ENCODE data around the gene TTC34.
"Not testable (repeated sequence)": the region's sequence is repeated elsewhere in the genome, so short reads cannot be mapped to it uniquely, and the experiment has no call there.

Gene TTC34

DNA sequence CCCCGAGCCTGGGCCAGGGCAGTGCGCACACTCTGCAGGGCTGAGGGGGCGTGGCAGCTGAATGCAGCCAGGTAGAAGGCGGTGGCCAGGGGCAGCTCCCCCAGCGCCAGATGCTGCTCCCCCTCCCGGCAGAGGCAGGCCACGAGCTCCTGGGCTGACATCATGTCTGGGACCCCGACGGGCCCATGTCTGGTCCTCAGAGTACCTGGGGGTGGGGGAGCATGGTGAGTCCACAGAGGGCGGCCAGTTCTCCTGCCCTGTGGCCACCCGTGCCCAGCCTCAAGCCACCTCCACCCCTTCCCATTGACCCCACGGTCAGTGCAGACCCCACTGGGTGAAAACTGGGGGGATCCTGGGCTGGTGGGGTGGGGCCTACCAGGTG lies 838 bp downstream of the TTC34 start:
- H3K27me3 Mint-ChIP-seq (ENCODE audit: low read depth): no peaks in the 10 kb centered on the region

DNA sequence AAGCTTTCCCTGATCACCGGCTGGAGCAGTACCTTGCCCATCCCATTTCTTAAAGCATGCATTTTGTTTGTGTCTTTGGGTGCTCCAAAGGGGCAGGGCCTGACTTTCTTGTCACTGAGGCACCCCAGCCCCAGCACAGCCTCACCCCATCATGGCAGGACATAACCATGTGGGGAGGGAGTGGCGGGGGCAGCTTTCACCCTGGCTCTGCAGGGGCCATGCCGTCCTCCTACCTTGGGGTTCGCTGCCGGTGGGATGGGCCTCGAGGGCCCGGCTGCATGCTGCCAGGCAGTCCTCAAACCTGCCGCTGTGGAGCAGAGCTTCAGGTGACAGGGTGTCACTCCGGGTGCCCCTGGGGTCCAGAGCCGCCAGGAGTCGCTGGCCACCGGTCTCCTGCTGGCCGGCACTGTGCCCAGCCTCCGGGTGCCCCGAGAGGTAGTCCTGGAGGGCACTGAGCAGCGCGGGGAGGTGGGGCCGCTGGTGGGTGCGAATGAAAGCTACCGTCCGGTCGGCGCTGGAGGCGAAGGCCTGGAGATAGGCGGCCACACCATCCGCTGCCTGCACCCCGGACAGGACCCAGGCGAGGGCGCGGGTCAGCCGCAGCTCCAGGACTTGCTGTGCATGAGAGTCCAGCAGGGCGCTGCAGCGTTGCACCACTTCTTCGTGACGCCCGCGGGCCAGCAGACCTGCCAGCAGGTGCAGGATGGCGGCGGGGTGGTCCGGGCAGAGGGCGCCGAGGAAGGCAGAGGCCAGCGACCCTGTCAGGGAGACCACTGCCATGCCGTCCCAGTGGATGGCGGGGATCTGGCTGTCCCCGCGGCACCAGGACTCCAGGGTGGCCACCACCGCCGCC lies 1.5 kb downstream of the TTC34 start:
- no peaks in the 10 kb centered on the region for H3K4me1 Mint-ChIP-seq (ENCODE audit: low read depth)
- H3K27me3 Mint-ChIP-seq (ENCODE audit: low read depth): no peaks in the 10 kb centered on the region
- no peaks in the 10 kb centered on the region for H3K36me3 Mint-ChIP-seq (ENCODE audit: low read depth)
- H3K9me3 Mint-ChIP-seq: peaks cover 10% of the 10 kb centered on the region
- H3K27ac Mint-ChIP-seq: no peak overlapping the region
- no peak overlapping the region for H3K4me3 Mint-ChIP-seq

More for the DNA sequence above, 838 bp downstream of the TTC34 start:
- Mint-ChIP-seq H3K4me1 (ENCODE audit: low read depth) (no peaks in the 10 kb centered on the region), H3K27ac (no peak overlapping the region), H3K4me3 (no peak overlapping the region), H3K36me3 (ENCODE audit: low read depth) (no peaks in the 10 kb centered on the region), H3K9me3 (peaks cover 5% of the 10 kb centered on the region)

DNA sequence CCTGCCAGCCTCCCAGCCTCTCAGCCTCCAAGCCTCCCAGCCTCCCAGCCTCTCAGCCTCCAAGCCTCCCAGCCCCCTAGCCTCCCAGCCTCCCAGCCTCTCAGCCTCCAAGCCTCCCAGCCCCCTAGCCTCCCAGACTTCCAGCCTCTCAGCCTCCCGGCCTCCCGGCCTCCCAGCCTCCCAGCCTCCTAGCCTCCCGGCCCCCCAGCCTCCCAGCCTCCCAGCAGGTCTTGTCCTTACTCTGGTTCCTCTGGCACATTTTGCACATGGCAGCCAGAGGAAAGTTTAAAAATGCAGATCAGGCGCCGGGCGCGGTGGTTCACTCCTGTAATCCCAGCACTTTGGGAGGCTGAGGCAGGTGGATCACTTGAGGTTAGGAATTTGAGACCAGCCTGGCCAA lies 2.5 kb downstream of the TTC34 start:
- peaks cover 14% of the 10 kb centered on the region for H3K9me3 Mint-ChIP-seq
- not testable (repeated sequence) for H3K36me3 Mint-ChIP-seq (ENCODE audit: low read depth)

DNA sequence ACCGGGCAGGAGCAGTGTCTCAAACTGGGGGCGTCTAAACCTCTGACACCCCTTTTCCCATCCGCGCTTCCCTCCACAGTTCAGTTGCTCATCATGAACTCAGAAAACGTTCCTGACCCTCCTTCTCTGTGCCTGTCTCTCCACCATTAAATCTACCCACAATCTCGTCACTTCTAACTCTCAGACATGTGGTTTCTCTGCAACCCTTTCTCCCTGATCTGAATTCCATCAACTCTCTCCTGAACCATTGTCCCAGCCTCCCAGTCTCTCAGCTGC lies 3.8 kb downstream of the TTC34 start:
- H3K36me3 Mint-ChIP-seq (ENCODE audit: low read depth): no peaks in the 10 kb centered on the region
- peaks cover 2% of the 10 kb centered on the region for H3K27me3 Mint-ChIP-seq (ENCODE audit: low read depth)
- peaks cover 27% of the 10 kb centered on the region for H3K9me3 Mint-ChIP-seq
- H3K4me1 Mint-ChIP-seq (ENCODE audit: low read depth): no peaks in the 10 kb centered on the region
- no peak overlapping the region for H3K4me3 Mint-ChIP-seq
- H3K27ac Mint-ChIP-seq: no peak overlapping the region

More for the DNA sequence above, 2.5 kb downstream of the TTC34 start:
- not testable (repeated sequence) for H3K4me3 Mint-ChIP-seq; H3K27me3 Mint-ChIP-seq (ENCODE audit: low read depth); H3K27ac Mint-ChIP-seq; H3K4me1 Mint-ChIP-seq (ENCODE audit: low read depth)

DNA sequence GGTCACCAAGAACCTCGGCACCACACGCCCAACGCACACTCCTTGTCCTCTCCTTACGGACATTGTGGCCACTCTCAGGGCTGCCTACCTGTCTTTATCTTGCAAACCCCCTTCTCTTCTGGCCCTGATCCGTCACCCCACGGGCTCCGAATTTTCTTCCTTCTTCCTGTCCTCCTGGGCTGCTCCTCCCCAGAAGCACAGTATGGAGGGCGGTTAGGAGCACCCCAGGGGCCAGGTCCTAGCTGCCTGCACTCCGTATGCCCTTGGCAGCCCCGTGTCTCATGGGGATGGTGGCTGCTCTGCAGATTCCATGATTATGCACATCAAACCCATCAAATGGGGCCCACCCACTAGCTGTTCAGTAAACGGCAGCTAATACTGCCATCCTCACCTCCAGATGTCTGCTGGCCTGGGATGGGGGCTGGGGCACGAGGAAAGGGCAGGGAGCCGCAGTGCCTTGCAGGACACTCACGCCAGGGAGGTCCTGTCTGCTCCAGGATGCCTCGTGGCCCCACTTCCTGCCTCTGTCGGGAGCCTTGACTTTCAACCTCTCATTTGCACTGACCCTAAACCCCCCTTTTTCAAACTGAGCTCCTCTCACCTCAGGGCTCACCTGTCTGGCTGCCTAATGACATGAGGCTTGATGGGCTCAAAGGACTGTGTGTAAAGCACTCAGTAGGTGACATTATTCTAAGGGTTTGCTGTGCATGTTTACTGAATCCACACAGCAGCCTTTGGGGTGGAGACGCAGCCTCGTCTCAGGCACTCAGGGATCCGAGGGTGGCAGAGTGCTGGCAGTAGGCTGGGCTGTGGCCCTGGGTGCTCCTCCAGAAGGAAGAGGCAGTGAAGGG lies 4.4 kb downstream of the TTC34 start:
- Mint-ChIP-seq H3K27me3 (ENCODE audit: low read depth) (peaks cover 7% of the 10 kb centered on the region), H3K4me3 (no peak overlapping the region), H3K36me3 (ENCODE audit: low read depth) (no peaks in the 10 kb centered on the region), H3K4me1 (ENCODE audit: low read depth) (no peaks in the 10 kb centered on the region), H3K9me3 (peaks cover 33% of the 10 kb centered on the region), H3K27ac (no peak overlapping the region)

DNA sequence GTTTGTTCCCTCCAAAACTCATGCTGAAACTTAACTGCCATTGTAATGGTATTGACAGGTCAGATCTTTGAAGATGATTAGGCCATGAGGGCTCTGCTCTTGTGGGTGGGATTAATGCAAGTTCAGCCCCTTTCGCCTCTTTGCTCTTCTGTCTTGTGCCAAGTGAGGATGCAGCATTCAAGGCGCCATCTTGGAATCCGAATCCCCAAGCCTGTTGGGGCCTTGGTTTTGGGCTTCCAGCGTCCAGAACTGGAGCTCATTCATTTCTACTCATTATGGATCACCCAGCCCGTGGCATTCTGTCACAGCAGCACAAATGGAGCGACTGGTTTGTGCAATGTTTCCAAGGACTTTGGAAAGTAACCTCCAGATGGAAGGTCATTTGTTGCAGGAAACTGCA lies 5.6 kb downstream of the TTC34 start:
- H3K4me3 Mint-ChIP-seq: no peak overlapping the region
- peaks cover 34% of the 10 kb centered on the region for H3K9me3 Mint-ChIP-seq
- no peaks in the 10 kb centered on the region for H3K4me1 Mint-ChIP-seq (ENCODE audit: low read depth)
- no peaks in the 10 kb centered on the region for H3K36me3 Mint-ChIP-seq (ENCODE audit: low read depth)
- H3K27me3 Mint-ChIP-seq (ENCODE audit: low read depth): peaks cover 7% of the 10 kb centered on the region
- no peak overlapping the region for H3K27ac Mint-ChIP-seq

DNA sequence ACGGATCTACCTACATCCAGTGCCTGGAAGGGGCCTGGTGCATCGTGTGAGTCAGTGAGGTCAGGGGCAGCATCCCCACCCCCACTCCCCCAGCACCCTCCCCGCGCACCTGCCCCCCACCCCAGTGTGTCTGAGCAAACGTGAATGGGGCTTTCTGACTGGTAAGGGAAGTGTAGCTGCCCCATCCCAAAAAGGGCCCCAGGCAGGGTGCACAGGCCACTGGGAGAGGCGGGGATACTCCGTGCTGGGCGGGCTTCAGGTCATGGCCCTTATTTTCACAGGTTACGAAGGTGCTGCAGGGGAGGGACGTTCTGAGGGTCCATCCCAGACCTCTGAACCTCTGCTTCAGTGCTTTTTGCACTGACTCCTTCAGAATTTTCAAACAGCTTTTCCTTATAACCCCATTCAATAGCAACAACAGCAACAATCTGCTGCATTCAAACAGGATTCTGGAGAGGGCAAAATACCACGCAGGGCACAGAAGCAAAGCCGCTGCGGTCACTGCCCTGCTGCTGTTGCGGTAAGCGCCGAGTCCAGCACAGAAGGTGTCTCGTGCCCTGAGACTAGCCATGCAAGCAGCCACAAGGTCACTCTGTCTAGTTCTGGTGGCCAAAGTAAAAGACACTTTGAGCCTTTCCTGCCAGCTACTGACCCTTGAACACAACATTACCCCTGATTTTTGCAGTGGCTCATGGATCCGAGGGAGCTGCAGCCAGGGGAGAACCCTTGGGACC lies 10.3 kb downstream of the TTC34 start:
- no peaks in the 10 kb centered on the region for H3K36me3 Mint-ChIP-seq (ENCODE audit: low read depth)
- peaks cover 26% of the 10 kb centered on the region for H3K27me3 Mint-ChIP-seq (ENCODE audit: low read depth)
- H3K4me1 Mint-ChIP-seq (ENCODE audit: low read depth): peaks cover 2% of the 10 kb centered on the region
- H3K27ac Mint-ChIP-seq: no peak overlapping the region
- H3K9me3 Mint-ChIP-seq: peaks cover 38% of the 10 kb centered on the region
- H3K4me3 Mint-ChIP-seq: no peak overlapping the region

DNA sequence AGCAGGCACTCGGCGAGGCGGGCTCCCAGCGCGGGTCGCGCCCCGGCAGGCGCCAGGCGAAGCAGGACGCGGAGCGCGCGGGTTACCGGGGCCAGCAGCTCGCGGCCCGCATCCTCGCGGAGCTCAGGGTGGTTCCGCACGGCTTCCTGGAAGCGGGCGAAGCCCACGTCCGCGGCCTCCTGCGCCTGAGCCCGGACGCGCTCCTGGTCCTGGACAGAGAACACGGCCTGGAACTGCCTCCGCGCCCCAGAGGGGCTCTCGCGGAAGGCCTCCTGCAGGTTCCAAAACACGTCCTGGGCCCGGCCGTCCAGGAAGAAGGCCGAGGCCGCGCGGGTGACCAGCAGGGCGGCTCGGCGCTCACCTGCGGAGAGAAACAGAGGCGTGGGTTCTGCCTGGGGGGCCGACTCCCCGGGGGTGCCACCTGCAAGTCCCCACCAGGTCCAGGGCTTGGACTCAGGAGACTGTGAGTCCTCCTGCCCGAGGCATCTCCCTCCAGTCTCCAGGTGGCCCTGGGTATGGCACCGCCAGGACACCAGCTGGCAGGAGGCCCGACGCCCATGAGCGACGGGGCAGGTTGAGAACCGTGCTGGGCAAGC lies 11.4 kb downstream of the TTC34 start:
- Mint-ChIP-seq H3K4me1 (ENCODE audit: low read depth) (peaks cover 2% of the 10 kb centered on the region), H3K4me3 (no peak overlapping the region), H3K27ac (no peak overlapping the region), H3K27me3 (ENCODE audit: low read depth) (peaks cover 26% of the 10 kb centered on the region), H3K9me3 (peaks cover 27% of the 10 kb centered on the region), H3K36me3 (ENCODE audit: low read depth) (no peaks in the 10 kb centered on the region)

DNA sequence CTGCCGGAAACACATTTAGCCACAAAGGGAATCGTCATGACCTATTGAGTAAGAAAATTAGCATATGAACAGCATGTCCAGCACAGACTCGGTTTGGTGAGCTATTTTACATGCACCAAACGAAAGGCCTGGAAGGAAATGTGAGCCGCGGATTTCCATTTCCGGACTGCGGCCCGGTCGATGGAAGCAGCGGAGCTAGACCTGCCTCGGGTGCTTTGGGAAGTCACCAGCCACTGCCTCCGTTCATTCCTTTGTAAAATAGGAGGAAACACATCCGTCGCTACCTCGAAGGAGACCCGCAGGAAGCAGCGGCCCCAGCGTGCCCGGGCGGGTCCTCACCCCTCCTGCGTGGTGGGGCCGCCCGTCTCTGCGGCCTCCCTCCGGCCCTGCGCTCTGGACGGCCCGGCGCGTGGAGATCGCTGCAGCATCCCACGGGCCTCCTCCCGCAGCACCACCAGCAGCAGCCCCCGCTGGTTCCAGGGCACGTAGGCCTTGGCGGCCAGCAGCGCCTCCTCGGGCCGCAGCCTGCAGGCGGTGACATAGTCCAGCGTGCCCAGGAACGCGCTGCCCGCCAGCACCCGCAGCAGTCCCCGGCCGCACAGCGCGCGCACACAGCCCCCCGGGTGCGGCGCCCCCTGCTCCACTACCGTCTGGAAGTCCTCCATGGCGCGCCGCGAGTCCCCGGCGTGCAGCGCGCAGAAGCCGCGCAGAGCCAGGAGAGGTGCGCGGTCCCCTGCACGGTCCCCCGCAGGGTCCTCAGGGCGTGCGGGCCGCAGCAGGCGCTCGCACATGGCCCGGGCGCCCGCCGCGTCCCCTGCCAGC lies 12.1 kb downstream of the TTC34 start:
- no peak overlapping the region for H3K4me3 Mint-ChIP-seq

DNA sequence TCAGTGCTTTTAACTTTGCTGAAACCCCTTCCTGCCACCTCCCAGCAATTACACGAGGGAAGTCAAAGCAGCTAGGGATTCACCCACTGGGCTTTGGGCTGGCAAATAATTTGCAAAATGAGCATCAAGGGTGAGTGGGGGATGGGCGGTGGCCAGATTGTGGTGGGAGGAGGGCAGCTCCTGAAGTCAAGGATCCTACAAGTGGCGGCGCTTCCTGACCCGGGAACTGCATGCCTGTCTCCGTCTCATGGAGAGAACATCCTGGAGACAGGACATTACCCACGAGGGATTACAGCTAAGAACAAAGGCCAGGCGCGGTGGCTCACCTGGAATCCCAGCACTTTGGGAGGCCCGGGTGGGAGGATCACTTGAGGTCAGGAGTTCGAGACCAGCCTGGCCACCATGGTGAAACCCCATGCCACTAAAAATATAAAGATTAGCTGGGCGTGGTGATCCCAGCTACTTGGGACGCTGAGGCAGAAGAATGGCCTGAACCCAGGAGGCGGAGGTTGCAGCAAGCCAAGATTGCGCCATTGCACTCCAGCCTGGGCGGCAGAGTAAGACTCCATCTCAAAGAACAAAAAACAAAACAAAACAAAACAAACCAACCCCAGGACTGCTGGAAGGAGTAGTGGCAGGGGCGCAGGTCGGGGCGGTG lies 12.9 kb downstream of the TTC34 start:
- no peak overlapping the region for H3K4me3 Mint-ChIP-seq
- peaks cover 20% of the 10 kb centered on the region for H3K9me3 Mint-ChIP-seq
- peaks cover 26% of the 10 kb centered on the region for H3K27me3 Mint-ChIP-seq (ENCODE audit: low read depth)
- peaks cover 2% of the 10 kb centered on the region for H3K4me1 Mint-ChIP-seq (ENCODE audit: low read depth)
- no peaks in the 10 kb centered on the region for H3K36me3 Mint-ChIP-seq (ENCODE audit: low read depth)
- H3K27ac Mint-ChIP-seq: no peak overlapping the region

More for the DNA sequence above, 12.1 kb downstream of the TTC34 start:
- Mint-ChIP-seq H3K27me3 (ENCODE audit: low read depth) (peaks cover 26% of the 10 kb centered on the region), H3K27ac (no peak overlapping the region), H3K36me3 (ENCODE audit: low read depth) (no peaks in the 10 kb centered on the region), H3K4me1 (ENCODE audit: low read depth) (peaks cover 2% of the 10 kb centered on the region), H3K9me3 (peaks cover 25% of the 10 kb centered on the region)

DNA sequence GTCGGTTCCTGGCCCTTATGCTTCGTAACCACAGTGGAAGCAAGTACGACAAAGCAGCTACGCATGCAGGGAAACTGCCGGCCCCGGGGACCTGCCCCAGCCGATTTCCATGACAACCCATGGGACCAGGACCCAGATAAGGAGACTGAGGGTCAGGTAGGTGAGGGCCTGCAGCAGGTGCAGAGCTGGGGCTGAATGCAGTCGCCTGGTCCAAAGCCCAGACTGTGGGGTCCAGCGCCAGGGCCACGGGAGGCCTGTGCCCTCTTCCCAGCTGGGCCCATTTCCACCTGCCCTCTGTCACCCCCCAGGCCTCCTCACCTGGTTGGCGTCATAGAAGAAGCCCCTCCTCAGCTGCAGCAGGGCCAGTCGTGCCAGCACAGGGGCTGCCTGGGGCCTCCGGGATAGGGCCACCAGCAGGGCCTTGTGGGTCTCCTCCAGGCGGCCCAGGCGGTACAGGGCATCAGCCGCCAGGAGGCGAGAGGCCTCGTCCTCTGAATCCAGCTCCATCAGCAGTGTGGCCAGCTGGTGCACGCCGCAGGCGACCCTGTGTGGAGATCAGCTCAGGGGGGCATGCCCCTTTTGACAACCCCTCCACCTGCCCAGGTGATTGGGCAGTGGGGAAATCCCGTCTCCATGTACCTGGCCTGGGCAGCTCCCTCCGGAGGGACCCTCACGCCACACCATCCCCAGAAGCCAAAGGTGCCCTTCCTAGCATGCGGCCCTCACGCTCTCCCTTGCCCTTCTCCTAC lies 14.2 kb downstream of the TTC34 start:
- Mint-ChIP-seq H3K27ac (no peak overlapping the region), H3K4me1 (ENCODE audit: low read depth) (peaks cover 2% of the 10 kb centered on the region), H3K4me3 (no peak overlapping the region), H3K9me3 (peaks cover 11% of the 10 kb centered on the region), H3K27me3 (ENCODE audit: low read depth) (peaks cover 21% of the 10 kb centered on the region), H3K36me3 (ENCODE audit: low read depth) (peaks cover under 1% of the 10 kb centered on the region)

DNA sequence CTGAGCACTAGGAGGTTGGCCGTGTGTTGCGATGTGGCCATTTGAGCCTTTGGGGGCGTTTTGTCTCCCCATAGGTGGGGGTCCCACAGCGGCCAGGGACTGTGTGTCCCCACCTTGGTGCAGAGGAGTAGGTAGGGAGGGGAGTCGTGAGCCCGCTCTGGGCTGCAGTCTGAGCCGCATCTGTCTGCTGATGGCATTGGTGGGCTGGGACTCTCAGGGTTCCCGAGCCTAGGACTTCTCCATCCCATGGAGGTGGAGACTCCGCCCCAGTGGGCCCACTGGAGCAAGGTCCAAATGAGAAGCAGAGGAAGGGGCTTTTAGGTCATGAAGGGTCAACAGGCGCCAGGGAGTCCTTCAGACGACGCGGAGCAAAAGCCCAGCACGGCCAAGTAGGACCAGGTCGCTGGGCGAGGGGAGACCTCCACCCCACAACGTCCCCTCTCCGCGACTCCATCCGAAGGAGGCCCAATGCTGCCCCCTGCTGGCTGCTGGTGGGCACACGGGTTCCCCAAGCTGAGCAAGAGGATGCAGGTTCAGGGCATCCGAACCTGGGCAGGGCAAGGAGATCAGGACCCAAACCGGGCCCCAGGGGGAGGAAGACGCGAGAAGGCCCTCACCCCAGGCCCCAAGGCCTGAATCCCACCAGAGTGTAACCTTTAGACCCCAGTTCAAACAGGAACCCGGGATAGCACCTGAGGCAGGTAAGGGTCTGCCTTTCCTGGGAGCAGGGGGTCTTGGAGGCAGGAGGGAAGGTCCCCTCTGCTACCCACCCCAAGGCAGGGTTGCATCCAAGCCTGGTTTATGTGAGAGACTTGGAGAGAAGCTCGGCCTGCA lies 14.9 kb downstream of the TTC34 start:
- Mint-ChIP-seq H3K9me3 (peaks cover 13% of the 10 kb centered on the region), H3K27ac (no peak overlapping the region), H3K36me3 (ENCODE audit: low read depth) (peaks cover 2% of the 10 kb centered on the region), H3K4me3 (no peak overlapping the region), H3K27me3 (ENCODE audit: low read depth) (peaks cover 23% of the 10 kb centered on the region), H3K4me1 (ENCODE audit: low read depth) (peaks cover 2% of the 10 kb centered on the region)
